ENCODE results near the gene OTOA.
"Not testable (repeated sequence)": the region's sequence is repeated elsewhere in the genome, so short reads cannot be mapped to it uniquely, and the experiment has no call there.

The OTOA gene

GRCh38 chr16:21685034-21685455 lies 21.3 kb downstream of the OTOA start:
- H3K4me3 ChIP-seq (ENCODE audit: low read depth, low read length) = no peak overlapping the region
- H3K9ac ChIP-seq (ENCODE audit: low read depth, low read length) = no peak overlapping the region
- H3K4me1 ChIP-seq (ENCODE audit: control insufficient read depth, insufficient read depth, low read length) = no peaks in the 10 kb centered on the region
- peaks cover 2% of the 10 kb centered on the region for H3K27me3 ChIP-seq (ENCODE audit: control insufficient read depth, insufficient read depth, low read length)
- H3K9me3 ChIP-seq (ENCODE audit: control insufficient read depth, insufficient read depth, low read length) = no peaks in the 10 kb centered on the region
- H3K36me3 ChIP-seq (ENCODE audit: control insufficient read depth, insufficient read depth, low read length) = no peaks in the 10 kb centered on the region

DNA sequence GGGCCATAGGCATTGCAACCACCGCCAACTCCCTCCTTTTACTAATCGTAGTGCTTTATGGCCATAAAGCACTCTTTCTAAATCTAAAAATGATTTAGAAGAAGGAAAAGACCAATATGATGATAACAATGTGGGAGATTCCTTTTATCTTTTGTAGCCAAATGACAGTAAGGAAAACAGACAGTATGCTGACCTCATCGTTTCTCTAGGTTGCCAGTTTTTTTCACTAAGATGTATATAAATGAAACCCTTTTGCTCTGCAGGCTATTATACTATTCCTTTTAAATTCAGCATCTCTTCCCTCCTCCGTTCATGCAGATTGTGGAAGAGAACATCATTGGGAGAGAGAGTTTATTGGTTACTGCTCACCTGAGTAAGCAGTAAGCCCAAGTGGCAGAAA lies 25.3 kb downstream of the OTOA start:
- Histone ChIP-seq H3K4me3 (ENCODE audit: low read depth, low read length) (no peak overlapping the region), H3K9me3 (ENCODE audit: control insufficient read depth, insufficient read depth, low read length) (no peaks in the 10 kb centered on the region), H3K4me1 (ENCODE audit: control insufficient read depth, insufficient read depth, low read length) (no peaks in the 10 kb centered on the region), H3K9ac (ENCODE audit: low read depth, low read length) (no peak overlapping the region), H3K36me3 (ENCODE audit: control insufficient read depth, insufficient read depth, low read length) (no peaks in the 10 kb centered on the region), H3K27me3 (ENCODE audit: control insufficient read depth, insufficient read depth, low read length) (peaks cover 2% of the 10 kb centered on the region)

DNA sequence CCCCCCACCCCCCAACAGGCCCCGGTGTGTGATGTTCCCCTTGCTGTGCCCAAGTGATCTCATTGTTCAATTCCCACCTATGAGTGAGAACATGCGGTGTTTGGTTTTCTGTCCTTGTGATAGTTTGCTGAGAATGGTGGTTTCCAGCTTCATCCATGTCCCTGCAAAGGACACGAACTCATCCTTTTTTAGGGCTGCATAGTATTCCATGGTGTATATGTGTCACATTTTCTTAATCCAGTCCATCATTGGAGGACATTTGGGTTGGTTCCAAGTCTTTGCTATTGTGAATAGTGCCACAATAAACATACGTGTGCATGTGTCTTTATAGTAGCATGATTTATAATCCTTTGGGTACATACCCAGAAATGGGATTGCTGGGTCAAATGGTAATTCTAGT lies 27.2 kb downstream of the OTOA start:
- H3K4me1 ChIP-seq (ENCODE audit: control insufficient read depth, insufficient read depth, low read length); H3K9me3 ChIP-seq (ENCODE audit: control insufficient read depth, insufficient read depth, low read length); H3K9ac ChIP-seq (ENCODE audit: low read depth, low read length); H3K36me3 ChIP-seq (ENCODE audit: control insufficient read depth, insufficient read depth, low read length); H3K4me3 ChIP-seq (ENCODE audit: low read depth, low read length); H3K27me3 ChIP-seq (ENCODE audit: control insufficient read depth, insufficient read depth, low read length): not testable (repeated sequence)

DNA sequence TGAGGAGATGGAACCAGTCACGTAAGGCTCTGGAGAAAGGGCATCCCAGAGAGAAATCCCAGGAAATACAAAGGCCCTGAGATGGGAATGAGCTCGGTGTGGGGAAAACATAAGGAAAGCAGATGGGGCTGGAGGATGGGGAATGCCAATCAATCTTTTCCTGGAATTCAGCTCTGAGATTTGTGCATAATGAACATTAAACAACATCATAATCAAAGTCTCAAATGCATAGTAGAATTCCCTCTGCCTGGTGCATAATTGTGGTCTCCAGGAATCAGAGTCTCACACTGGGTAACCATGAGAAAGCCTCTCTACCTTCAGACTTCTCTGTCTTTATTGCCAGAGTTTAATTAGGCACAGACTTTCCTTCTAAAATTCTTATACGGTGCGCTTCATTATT lies 30.8 kb downstream of the OTOA start:
- no peak overlapping the region for H3K9ac ChIP-seq (ENCODE audit: low read depth, low read length)
- H3K4me3 ChIP-seq (ENCODE audit: low read depth, low read length) = no peak overlapping the region
- H3K27me3 ChIP-seq (ENCODE audit: control insufficient read depth, insufficient read depth, low read length) = no peaks in the 10 kb centered on the region
- no peaks in the 10 kb centered on the region for H3K9me3 ChIP-seq (ENCODE audit: control insufficient read depth, insufficient read depth, low read length)
- H3K4me1 ChIP-seq (ENCODE audit: control insufficient read depth, insufficient read depth, low read length) = no peaks in the 10 kb centered on the region
- no peaks in the 10 kb centered on the region for H3K36me3 ChIP-seq (ENCODE audit: control insufficient read depth, insufficient read depth, low read length)

DNA sequence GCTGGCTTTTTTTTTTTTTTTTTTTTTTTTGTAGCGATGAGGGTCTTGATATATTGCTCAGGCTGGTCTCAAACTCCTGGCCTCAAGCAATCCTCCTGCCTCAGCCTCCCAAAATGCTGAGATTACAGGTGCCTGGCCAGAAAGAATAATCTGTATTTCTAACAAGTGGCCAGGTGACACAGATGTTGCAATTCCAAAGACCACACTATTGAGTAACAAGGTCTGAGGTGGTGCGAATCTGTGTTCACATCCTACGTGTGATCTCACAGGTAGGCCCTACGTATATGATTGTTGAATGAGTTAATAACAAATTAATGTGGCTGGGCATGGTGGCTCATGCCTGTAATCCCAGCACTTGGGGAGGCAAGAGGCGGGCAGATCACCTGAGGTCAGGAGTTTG lies 33.3 kb downstream of the OTOA start:
- Histone ChIP-seq H3K4me3 (ENCODE audit: low read depth, low read length) (no peak overlapping the region), H3K9ac (ENCODE audit: low read depth, low read length) (no peak overlapping the region), H3K27me3 (ENCODE audit: control insufficient read depth, insufficient read depth, low read length) (no peaks in the 10 kb centered on the region), H3K36me3 (ENCODE audit: control insufficient read depth, insufficient read depth, low read length) (no peaks in the 10 kb centered on the region), H3K4me1 (ENCODE audit: control insufficient read depth, insufficient read depth, low read length) (peaks cover 2% of the 10 kb centered on the region), H3K9me3 (ENCODE audit: control insufficient read depth, insufficient read depth, low read length) (no peaks in the 10 kb centered on the region)

DNA sequence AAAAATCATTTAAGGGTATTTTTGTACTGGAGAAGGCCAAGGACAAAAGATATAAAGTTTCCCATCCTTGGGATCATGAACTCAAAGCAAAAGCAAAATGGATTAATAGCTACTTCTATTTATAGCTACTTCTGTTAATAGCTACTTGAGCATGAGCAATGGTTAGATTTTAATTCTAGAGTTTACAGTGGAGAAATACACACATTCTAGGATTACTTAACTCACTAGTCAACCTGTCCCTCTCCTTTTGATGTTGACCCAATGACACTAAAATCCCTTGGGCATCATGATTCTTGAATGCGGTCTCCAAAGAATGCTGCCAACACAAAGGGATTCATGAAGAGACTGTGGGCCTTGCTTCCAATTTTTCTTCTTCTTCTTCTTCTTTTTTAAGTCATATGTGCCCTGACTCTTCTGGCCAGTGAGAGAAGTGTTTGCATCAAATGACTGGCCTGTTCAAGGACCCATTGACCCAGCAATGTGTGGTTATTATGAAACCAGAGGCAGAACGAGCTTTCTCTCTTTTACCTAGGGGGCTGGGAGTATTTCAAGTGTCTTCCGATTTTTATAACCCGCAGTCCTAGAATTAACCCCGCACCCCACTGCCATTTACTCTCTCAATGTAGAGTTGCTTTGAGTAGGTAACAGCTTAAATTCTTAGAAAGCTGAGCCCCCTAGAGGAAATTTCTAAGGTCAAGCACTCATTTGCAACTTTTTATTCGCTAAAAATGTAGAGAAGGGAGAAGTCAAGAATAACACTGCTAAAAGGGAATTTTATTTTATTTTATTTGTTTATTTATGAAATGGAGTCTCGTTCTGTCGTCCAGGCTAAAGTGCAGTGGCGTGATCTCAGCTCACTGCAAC lies 34.6 kb downstream of the OTOA start:
- no peak overlapping the region for H3K9ac ChIP-seq (ENCODE audit: low read depth, low read length)
- H3K4me1 ChIP-seq (ENCODE audit: control insufficient read depth, insufficient read depth, low read length) = peaks cover 2% of the 10 kb centered on the region
- no peaks in the 10 kb centered on the region for H3K9me3 ChIP-seq (ENCODE audit: control insufficient read depth, insufficient read depth, low read length)
- H3K36me3 ChIP-seq (ENCODE audit: control insufficient read depth, insufficient read depth, low read length) = no peaks in the 10 kb centered on the region
- H3K27me3 ChIP-seq (ENCODE audit: control insufficient read depth, insufficient read depth, low read length) = no peaks in the 10 kb centered on the region
- H3K4me3 ChIP-seq (ENCODE audit: low read depth, low read length) = no peak overlapping the region

GRCh38 chr16:21701271-21701670 lies 37.5 kb downstream of the OTOA start:
- Histone ChIP-seq H3K27me3 (ENCODE audit: control insufficient read depth, insufficient read depth, low read length) (no peaks in the 10 kb centered on the region), H3K9ac (ENCODE audit: low read depth, low read length) (no peak overlapping the region), H3K4me1 (ENCODE audit: control insufficient read depth, insufficient read depth, low read length) (peaks cover 2% of the 10 kb centered on the region), H3K9me3 (ENCODE audit: control insufficient read depth, insufficient read depth, low read length) (no peaks in the 10 kb centered on the region), H3K36me3 (ENCODE audit: control insufficient read depth, insufficient read depth, low read length) (no peaks in the 10 kb centered on the region), H3K4me3 (ENCODE audit: low read depth, low read length) (no peak overlapping the region)

DNA sequence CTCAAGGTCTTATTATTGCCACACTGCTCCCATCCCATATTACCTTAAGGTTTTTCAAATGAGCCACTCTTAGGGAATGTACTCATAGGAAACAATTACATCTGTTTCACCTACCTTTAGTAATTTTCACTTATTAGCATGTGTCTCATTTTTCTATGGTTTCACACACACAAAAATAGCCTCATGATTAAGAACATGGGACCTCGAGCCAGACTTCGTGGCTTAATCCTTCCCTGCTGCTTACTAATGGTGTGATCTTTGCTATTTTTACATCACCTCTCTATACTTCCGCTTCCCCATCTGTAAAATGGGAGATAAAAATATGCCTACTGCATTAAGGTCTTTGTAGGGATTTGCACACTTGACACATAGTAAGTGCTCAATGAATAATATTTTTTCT lies 38.5 kb downstream of the OTOA start:
- no peak overlapping the region for H3K4me3 ChIP-seq (ENCODE audit: low read depth, low read length)
- H3K9ac ChIP-seq (ENCODE audit: low read depth, low read length) = no peak overlapping the region
- H3K27me3 ChIP-seq (ENCODE audit: control insufficient read depth, insufficient read depth, low read length) = no peaks in the 10 kb centered on the region
- no peaks in the 10 kb centered on the region for H3K36me3 ChIP-seq (ENCODE audit: control insufficient read depth, insufficient read depth, low read length)
- H3K9me3 ChIP-seq (ENCODE audit: control insufficient read depth, insufficient read depth, low read length) = no peaks in the 10 kb centered on the region
- peaks cover 2% of the 10 kb centered on the region for H3K4me1 ChIP-seq (ENCODE audit: control insufficient read depth, insufficient read depth, low read length)

DNA sequence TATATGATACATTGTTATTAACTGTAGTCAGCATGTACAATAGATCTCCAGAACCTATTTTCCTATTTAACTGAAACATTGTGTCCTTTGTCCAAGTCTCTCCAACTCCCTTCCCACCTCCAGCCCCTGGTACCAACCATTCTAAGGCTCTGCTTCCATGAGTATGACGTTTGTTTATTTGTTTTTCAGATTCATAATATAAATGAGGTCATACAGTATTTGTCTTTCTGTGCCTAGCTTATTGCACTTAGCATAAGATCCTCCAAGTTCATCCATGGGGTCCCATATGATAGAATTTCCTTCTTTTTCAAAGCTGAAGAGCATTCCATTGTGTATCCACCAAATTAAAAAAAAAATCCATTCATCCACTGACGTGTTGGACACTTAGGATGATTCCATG lies 39.4 kb downstream of the OTOA start:
- Histone ChIP-seq H3K27me3 (ENCODE audit: control insufficient read depth, insufficient read depth, low read length) (no peaks in the 10 kb centered on the region), H3K9me3 (ENCODE audit: control insufficient read depth, insufficient read depth, low read length) (no peaks in the 10 kb centered on the region)

DNA sequence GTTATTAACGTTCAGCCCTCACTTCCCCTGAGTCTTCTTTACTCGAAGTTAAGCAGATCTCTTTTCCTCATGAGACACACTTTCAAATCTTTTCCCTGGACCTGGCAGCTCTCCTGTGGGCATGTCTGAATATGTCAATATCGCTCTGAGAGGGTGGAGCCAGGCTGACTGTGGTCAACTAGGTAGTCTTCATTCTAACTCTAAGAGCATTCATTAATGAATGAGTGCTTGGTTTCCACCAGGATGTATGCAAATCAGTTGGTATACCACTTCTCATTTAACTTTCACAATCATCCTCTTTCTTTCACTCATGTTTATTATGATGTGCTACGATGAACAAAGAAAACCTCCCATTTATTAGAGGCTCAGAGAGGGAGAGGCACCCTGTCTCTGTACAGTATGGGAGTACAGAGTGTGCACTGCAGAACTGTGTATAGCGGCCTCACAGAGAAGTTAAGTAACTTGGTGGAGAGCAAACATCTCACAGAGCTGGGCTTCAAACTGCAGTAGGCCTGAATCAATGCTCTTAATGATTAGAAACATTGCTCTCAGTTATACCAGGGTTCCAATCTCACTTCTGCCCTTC lies 39.9 kb downstream of the OTOA start:
- Histone ChIP-seq H3K9me3 (ENCODE audit: control insufficient read depth, insufficient read depth, low read length) (no peaks in the 10 kb centered on the region), H3K4me1 (ENCODE audit: control insufficient read depth, insufficient read depth, low read length) (peaks cover 2% of the 10 kb centered on the region), H3K27me3 (ENCODE audit: control insufficient read depth, insufficient read depth, low read length) (no peaks in the 10 kb centered on the region), H3K36me3 (ENCODE audit: control insufficient read depth, insufficient read depth, low read length) (no peaks in the 10 kb centered on the region), H3K4me3 (ENCODE audit: low read depth, low read length) (no peak overlapping the region), H3K9ac (ENCODE audit: low read depth, low read length) (no peak overlapping the region)

More for the DNA sequence above, 39.4 kb downstream of the OTOA start:
- no peak overlapping the region for H3K9ac ChIP-seq (ENCODE audit: low read depth, low read length)
- peaks cover 2% of the 10 kb centered on the region for H3K4me1 ChIP-seq (ENCODE audit: control insufficient read depth, insufficient read depth, low read length)
- no peaks in the 10 kb centered on the region for H3K36me3 ChIP-seq (ENCODE audit: control insufficient read depth, insufficient read depth, low read length)
- H3K4me3 ChIP-seq (ENCODE audit: low read depth, low read length) = no peak overlapping the region

GRCh38 chr16:21704266-21704665 lies 40.5 kb downstream of the OTOA start:
- Histone ChIP-seq H3K9me3 (ENCODE audit: control insufficient read depth, insufficient read depth, low read length) (no peaks in the 10 kb centered on the region), H3K27me3 (ENCODE audit: control insufficient read depth, insufficient read depth, low read length) (no peaks in the 10 kb centered on the region), H3K36me3 (ENCODE audit: control insufficient read depth, insufficient read depth, low read length) (no peaks in the 10 kb centered on the region), H3K4me1 (ENCODE audit: control insufficient read depth, insufficient read depth, low read length) (peaks cover 2% of the 10 kb centered on the region), H3K9ac (ENCODE audit: low read depth, low read length) (no peak overlapping the region), H3K4me3 (ENCODE audit: low read depth, low read length) (no peak overlapping the region)

DNA sequence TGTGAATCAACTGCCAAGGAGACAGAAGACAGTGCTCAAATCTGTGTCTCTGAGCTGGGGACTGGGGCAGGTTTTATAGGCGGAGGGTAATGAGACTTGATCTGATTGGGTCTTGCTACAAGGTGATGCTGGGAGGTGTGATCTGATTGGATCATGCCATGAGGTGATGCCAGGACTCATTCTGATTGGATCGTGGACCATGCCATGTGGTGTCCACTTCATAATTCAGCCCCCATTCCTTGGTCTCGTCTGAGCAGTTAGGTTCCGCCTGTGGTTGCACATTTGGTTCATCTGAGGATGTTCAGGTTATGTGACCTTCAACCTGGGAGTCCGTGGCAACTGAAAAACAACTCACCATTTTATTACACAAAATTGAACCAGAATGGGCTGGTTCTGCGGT lies 41.0 kb downstream of the OTOA start:
- no peaks in the 10 kb centered on the region for H3K27me3 ChIP-seq (ENCODE audit: control insufficient read depth, insufficient read depth, low read length)
- H3K9ac ChIP-seq (ENCODE audit: low read depth, low read length) = no peak overlapping the region
- no peak overlapping the region for H3K4me3 ChIP-seq (ENCODE audit: low read depth, low read length)
- H3K4me1 ChIP-seq (ENCODE audit: control insufficient read depth, insufficient read depth, low read length) = peaks cover 2% of the 10 kb centered on the region
- H3K36me3 ChIP-seq (ENCODE audit: control insufficient read depth, insufficient read depth, low read length) = no peaks in the 10 kb centered on the region
- no peaks in the 10 kb centered on the region for H3K9me3 ChIP-seq (ENCODE audit: control insufficient read depth, insufficient read depth, low read length)

Data from iPS-15b (cell line).